Islet precursor cell (in vitro differentiated cells): ENCODE results near the gene KCNK2.

ENCODE experiments used
- DNase-seq: peaks from one replicate; pipeline ENCODE4 v3.0.0-alpha.2; 2018

Gene KCNK2

GRCh38 chr1:215082532-215083382 is at the start of gene KCNK2:
TSS of gene KCNK2 (plus strand) at chr1:215082737. CDS start at chr1:215083386, 649 bp downstream.
- DNase-seq: peak; percentile 62

DNA sequence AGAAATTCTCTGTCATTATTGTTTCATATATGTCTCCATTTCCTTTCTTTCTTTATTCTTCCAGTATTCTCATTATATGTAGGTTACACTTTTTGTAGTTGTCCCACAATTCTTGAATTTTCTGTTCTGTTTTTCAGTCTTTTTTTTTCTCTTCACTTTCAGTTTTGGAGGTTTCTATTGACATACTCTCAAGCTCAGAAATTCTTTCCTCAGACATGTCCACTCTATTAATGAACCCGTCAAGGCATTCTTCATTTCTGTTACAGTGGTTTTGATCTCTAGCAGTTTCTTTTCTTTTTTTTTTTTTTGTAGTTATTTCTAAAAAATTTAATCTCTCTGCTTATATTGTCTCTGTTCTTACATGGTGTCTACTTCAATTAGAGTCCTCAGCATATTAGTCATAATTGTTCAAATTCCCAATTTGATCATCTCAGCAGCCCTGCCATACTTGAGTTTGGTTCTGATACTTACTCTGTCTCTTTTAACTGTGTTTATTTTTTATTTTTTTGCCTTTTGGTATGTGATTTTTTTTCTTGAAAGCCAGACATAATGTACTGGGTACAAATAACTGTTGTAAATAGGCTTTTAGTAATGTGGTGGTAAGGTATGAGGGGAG is 49.5 kb upstream of the KCNK2 start:
- DNase-seq: no peak

DNA sequence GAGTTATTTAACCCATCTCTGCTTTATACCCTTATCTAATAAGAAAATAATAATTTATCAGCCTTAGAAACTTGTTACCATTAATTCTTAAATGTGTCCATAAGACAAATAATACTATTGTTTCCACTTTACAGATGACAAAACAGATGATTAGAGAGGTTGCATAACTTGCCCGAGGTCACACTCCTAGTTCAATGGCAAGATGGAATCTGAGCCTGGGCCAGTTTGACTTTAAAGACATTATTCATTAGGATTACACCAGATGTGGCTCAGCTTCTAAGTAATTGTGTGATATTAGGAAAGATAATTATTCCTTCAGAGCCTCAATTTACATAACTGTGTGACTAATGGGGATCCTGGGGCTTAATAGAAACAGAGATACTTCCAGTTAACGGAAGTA is 42.3 kb upstream of the KCNK2 start:
- DNase-seq: no peak

DNA sequence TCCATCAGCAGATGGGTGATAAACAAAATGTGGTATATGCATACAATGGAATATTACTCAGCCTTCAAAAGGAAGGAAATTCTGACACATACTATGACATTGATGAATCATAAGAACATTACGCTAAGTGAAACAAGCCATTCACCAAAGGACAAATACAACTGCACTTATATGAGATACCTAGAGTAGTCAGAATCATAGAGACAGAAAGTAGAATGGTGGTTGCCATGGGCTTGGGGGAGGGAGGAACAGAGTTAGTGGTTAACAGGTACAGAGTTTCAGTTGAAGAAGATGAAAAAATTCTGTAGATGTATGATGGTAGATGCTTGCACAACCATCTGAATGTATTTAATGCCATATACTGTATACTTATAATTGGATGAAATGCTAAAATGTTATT is 39.1 kb upstream of the KCNK2 start:
- DNase-seq: no peak

DNA sequence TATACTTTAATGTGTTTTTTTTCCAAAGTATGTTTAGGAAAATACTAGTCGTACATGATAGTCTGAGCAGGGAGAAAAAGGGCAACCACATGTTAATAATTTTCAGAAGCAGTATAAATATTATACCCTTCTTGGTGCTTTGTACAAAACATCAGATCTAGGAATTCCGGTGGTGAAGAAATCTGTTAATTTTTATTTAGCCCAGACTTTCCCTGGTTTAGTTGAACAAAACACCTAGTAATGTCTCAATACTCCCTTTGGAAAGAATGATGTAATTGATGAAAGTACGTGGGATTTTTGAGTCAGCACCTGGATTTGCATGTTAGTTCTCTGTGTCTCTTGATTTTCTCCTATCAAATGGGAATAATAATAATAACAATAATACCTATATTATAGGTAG is 38.4 kb upstream of the KCNK2 start:
- DNase-seq: no peak

DNA sequence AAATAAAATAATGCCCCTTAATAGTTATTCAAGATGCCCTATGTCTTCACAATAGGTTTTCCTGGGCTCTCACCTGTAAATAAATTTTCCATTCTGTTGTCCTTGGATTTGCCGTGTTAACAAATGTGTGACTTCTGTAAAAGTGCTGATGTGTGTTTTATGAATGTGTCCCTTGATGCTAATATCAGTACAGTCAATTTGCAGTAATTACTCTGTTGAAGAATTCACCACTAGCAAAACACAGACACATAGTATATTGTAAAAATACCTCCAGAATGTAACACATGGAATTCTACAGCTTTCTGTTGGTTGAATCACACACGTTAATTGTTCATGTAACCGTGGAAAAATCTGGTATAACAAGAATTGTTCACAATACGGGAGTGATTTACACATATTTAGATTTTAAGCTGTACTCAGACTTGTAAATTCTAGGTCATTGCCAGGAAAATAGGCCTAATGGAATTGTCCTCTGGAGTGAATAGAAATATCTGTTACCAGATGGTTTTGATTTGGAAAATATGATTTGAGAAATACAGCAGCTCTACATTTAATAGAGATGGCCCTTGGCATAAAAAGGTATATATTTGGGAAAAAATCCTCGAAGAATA is 36.7 kb upstream of the KCNK2 start:
- DNase-seq: no peak

- DNase-seq: no peak
Measured at GRCh38 chr1:215052256-215053015, 30.1 kb upstream of the KCNK2 start.

GRCh38 chr1:215054266-215054665 is 28.3 kb upstream of the KCNK2 start:
- peak; percentile 64 for DNase-seq

DNA sequence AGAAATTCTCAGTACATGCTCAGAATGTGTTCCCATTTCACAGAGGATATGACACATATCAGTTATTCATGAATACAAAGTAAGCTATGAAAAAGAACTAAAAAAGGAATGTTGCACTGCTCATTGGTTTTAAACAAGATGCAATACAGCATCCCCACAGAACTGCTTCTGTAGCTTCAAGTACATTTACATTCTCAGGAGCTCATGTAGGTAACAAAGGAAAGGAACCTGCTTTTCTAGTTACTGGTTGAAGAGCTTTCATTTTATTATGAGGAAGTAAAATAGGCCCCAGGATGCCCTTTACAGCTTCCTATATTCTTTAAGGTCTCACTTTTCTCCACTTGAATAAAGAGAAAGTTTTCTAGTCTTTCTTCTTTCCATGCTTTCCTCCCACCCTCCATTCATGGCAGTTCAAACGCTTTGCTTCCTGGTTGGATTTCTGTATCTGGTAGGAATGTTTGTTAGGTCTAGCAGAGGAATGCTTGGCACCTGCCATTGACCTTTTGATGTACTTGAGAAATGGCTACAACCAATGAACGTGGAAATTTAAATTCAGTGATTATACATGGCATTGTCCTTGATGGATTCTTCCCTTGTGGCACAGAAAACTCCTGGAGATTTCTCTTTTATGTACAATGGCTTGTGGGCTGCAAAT is 27.1 kb upstream of the KCNK2 start:
- DNase-seq: no peak

DNA sequence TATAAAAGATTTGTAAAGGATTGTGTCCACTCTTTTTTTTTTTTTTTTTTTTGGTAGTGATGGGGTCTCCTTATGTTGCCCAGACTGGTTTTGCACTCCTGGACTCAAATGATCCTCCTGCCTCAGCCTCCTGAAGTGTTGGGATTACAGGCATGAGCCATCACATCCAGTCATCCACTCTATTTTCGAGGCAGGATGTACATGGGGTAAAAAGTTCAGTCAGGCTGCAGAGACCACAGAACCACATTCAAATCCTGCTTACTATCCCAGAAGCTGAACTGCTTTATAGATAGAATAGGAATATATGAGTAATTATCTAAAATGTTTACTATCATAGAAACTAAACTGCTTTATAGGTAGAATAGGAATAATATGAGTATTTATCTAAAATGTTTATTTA is 26.0 kb upstream of the KCNK2 start:
- no peak for DNase-seq

- no peak for DNase-seq
Measured at GRCh38 chr1:215059947-215060346, 22.6 kb upstream of the KCNK2 start.

GRCh38 chr1:215064327-215064726 is 18.2 kb upstream of the KCNK2 start:
- no peak for DNase-seq

DNA sequence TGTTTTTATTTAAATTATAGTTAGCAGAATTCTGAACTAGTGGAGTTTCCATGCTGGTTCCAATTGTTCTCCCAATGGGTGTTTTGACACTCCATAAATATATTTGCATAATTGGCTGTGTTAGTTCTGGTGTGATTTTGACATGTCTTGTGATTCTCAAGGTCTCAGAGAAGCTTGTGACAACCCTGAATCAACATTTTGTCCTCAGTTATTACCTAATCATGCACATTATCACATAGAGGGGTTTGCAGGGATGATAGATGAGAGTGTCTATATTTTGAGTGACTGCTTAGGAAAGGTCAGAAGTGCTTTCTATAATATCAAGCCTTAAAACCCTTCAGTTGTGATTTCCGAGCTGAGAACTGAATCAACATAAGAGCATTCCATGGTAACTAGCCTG is 11.5 kb upstream of the KCNK2 start:
- no peak for DNase-seq

DNA sequence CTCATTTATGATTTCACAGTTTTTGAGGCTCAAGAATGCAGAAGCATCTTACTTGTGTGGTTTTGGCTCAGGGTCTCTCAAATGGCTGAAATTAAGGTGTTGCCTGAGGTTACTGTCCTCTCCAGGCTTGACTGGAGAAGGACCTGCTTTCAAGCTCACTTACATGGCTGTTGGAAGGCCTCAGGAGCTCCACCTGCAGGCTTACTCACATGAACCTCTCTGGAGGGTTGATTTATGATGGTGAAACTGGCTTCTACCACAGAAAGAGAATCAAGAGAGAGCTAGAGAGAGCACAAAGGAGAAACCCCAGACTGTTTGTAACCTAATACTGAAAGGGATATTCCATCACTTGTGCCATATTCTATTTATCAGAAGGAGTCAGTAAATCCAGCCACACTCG is 6.2 kb upstream of the KCNK2 start:
- DNase-seq: peak; percentile 73

DNA sequence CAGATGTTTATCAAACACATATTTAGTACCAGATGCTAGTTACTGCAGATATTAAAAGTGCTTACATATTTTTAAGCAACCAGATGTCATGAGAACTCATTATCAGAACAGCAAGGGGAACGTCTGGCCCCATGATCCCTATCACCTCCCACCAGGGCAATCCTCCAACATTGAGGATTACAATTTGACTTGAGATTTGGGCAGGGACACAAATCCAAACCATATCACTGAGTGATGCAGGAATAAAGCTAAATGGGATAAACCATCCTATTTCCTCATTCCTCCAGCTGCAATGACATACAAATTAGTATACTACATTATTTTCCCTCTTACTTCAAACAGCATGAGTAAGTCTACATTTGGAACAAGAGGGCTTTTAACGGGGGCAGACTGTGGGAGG is 3.1 kb upstream of the KCNK2 start:
- no peak for DNase-seq

DNA sequence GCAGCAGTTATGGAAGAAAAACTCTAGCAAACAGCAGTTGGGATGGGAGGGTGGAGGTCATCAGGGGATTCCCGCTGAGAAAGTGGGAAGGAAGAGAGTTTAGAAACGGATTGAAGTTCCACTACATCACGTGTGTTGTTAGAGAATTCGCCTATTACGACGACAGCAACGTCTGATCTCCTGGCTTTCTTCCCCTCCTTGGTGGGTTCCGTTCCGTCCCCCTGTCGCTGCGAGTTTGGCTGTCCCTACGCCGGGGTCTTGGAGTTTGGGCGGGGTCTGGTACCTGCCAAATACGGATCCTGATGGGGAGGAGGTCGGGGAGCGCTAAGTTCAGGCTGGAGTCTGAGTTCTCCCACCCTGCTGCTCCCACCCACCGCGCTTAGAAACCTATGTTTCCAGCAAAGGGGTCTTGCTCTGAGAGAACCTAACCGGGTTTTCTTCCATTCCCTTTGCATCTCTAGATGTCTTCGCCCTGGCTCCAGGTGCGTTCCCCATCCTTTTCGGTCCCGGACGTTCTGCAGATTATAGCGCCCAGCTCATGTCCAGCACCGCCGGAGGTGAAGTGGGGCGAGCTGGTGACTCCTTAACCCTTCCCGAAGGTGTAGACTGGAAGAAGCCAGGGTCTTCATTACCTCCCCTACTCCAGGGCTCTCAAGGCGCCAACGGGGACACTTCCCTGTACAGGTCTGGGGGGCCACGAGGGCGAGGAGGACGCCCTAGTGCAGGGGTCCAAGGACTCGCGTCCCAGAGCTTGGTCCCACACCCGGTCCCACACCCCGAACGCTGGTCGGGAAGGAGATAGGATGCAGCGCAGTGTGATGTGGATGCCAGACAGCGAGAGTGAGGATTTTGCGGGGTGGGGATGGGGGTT is 641 bp upstream of the KCNK2 start:
- no peak for DNase-seq

DNA sequence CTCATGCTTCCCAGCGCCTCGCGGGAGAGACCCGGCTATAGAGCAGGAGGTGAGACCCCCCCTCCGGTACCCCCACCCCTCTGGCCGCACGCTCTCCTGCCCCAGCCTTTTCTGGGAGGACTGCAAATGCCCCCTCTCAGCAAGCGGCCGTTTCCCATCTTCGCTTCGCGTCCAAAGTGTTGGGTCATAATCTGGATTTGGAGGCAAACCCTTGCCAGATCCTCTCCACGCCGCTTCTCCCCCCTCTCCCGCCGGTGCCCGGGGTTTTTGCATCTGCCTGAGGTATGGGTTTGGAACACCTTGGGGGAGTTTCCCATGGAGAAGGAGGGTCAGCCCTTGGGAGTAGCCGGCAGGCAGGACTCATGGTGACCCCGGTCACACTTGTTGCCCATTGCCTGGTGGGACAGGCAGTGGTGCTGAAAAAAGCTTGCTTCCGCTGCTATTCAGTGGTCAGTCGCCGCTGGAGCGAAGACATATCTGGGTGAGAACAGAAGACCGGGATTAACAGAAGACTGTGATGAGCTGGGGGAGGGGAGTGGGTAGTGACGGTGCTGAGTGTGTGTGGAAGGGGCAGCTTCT is 935 bp downstream of the KCNK2 start:
- DNase-seq: peak; percentile 71

DNA sequence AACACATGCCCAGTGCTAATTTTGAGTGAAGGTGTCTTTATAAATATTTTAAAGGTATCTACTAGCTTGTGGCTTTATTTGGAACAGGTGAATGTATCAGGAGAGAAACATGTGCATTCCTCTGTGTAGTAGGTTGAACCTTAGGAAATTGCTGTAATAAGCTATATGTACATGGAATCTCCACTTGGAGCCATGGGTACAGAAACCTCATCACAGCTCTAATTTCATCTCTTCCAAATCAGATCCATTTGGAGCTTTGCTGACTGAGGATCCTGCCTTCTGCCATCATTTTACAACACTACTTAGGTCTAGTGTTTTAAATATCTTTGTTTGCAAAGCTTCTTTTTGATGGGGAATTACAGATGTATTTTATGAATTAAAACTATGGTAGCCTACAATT is 2.1 kb downstream of the KCNK2 start:
- no peak for DNase-seq

GRCh38 chr1:215087603-215088002 is 5.1 kb downstream of the KCNK2 start:
- DNase-seq: no peak

DNA sequence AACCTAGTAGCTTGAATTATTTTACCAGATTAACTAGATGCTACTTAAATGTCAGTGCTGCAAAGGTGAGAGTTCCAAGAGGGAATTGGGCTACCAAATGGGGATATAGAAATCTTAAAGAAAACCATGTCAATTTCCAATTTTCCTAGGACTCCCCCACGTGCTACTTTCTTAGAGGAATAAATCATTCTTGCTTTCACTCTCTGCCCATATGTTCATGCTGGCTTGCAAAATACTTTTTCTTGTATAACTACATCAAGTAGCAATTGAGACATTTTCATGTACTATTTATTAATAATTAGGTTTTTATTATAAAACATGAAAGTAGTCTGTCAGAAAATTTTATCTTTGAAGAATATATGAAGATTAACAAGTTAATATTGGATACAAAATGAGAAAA is 11.8 kb downstream of the KCNK2 start:
- DNase-seq: no peak

GRCh38 chr1:215095524-215095923 is 13.0 kb downstream of the KCNK2 start:
- no peak for DNase-seq
